Measurements from ENCODE around the gene THAP4. TPM values are rescaled to one million over a fixed set of nuclear protein-coding genes. Genes with fewer than 3 reads are reported as not detected.

THAP4 gene
- total and polyA plus RNA-seq, 3 experiments from 2014 or later: 42.3 to 51.9 (median 51.4) TPM

DNA sequence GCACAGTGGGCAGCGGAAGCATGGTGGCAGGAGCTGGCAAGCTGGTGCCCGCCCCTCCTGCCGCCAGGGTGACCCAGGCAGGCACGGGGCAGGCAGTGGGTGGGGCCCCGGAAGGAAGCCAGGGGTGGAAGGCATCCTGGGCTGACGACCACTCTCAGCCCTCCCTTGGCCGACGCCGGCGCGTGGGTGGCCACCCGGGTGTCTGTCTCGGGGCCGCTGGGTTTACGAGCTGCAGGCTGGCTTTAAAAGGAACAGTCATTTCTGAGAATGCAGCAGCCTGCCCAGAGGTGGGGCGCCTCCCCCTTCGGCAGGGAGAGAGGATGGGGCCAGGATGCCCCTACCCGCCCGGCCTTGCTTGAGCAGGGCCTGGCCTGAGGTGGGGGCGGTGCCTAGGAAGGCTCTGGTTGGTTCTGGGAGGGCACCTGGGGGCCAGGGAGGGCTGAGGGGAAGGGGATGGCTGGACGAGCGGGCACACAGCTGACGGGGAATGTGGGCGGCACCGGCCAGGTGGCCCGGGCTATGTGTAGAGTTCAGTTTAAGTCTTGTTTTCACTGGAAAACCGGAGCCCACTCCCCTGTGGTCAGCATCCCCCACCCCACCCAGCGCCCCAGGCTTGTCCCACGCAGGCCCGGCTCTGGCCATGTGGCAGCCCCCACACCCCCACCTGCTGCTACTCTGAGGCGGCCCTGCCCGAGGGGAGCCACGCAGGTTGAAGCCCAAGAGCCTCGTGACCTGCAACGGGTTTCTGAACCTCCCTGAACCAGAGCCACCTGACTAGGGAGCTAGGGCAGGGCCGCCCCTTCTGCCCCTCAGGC lies 72.2 kb downstream of the THAP4 start:
- Histone ChIP-seq H3K27me3 (ENCODE audit: insufficient read depth, low read length, poor library complexity, severe bottlenecking) (peaks cover 3% of the 10 kb centered on the region), H3K4me3 (ENCODE audit: low read length) (no peak overlapping the region), H3K27ac (ENCODE audit: low read depth, low read length) (no peak overlapping the region), H3K4me1 (ENCODE audit: insufficient read depth, low read length) (no peaks in the 10 kb centered on the region), H3K9me3 (ENCODE audit: low read length) (no peaks in the 10 kb centered on the region), H3K36me3 (ENCODE audit: insufficient read depth, low read length) (no peaks in the 10 kb centered on the region)
- H3K27me3 Mint-ChIP-seq: peaks cover 9 to 15% of the 10 kb centered on the region in 2 donors
- DNase-seq: peak in 1 of 5 donors; percentile 41
- POLR2A ChIA-PET: no interaction called here
- H3K36me3 Mint-ChIP-seq: no peaks in the 10 kb centered on the region
- CTCF ChIA-PET: no interaction called here
- no peak overlapping the region for H3K4me3 Mint-ChIP-seq
- H3K4me1 Mint-ChIP-seq: peaks cover 1 to 7% (median 3%) of the 10 kb centered on the region in 3 donors
- H3K27ac Mint-ChIP-seq: no peak overlapping the region
- no peaks in the 10 kb centered on the region for H3K9me3 Mint-ChIP-seq

- CTCF ChIA-PET: no interaction called here
- Histone ChIP-seq H3K27ac (ENCODE audit: low read depth, low read length) (no peak overlapping the region), H3K4me1 (ENCODE audit: insufficient read depth, low read length) (no peaks in the 10 kb centered on the region), H3K9me3 (ENCODE audit: low read length) (no peaks in the 10 kb centered on the region), H3K4me3 (ENCODE audit: low read length) (no peak overlapping the region), H3K27me3 (ENCODE audit: insufficient read depth, low read length, poor library complexity, severe bottlenecking) (peaks cover 4% of the 10 kb centered on the region), H3K36me3 (ENCODE audit: insufficient read depth, low read length) (no peaks in the 10 kb centered on the region)
- Mint-ChIP-seq H3K4me3 (no peak overlapping the region), H3K4me1 (peaks cover 2 to 9% (median 5%) of the 10 kb centered on the region in 3 donors), H3K36me3 (no peaks in the 10 kb centered on the region), H3K27me3 (peaks cover 10 to 17% of the 10 kb centered on the region in 2 donors), H3K9me3 (no peaks in the 10 kb centered on the region), H3K27ac (no peak overlapping the region)
- peak in 1 of 5 donors; percentile 42 for DNase-seq
- POLR2A ChIA-PET: no interaction called here
These were observed 72.9 kb downstream of the THAP4 start for GRCh38 chr2:241563981-241564595.

DNA sequence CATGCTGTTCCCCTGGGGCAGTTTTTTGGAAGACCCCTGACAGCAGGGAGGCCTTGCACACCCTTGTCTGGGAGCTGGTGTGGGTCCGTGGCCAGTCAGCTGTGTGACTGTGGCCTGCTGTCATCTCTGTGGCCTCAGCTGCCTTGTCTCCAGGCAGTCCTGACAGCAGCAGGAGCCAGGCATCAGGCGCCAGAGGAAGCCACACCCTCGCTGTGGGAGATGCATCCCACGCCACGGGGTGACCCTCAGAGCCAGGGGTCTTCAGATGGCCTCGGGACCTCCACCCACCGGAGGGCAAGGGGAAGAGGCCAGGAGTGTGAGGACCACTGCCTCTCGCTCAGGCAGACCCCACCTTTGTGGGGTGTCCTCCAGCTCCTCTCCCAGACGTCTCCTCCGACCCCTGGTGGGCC lies 73.4 kb downstream of the THAP4 start:
- POLR2A ChIA-PET: no interaction called here
- H3K4me1 ChIP-seq (ENCODE audit: insufficient read depth, low read length): no peaks in the 10 kb centered on the region
- no peaks in the 10 kb centered on the region for H3K9me3 ChIP-seq (ENCODE audit: low read length)
- Mint-ChIP-seq H3K9me3 (no peaks in the 10 kb centered on the region), H3K27me3 (peaks cover 10 to 17% of the 10 kb centered on the region in 2 donors), H3K27ac (no peak overlapping the region), H3K4me3 (no peak overlapping the region), H3K4me1 (peaks cover 2 to 9% (median 5%) of the 10 kb centered on the region in 3 donors), H3K36me3 (no peaks in the 10 kb centered on the region)
- no peaks in the 10 kb centered on the region for H3K36me3 ChIP-seq (ENCODE audit: insufficient read depth, low read length)
- no peak overlapping the region for H3K4me3 ChIP-seq (ENCODE audit: low read length)
- DNase-seq: peak in 1 of 5 donors; percentile 14
- H3K27me3 ChIP-seq (ENCODE audit: insufficient read depth, low read length, poor library complexity, severe bottlenecking): peaks cover 4% of the 10 kb centered on the region
- CTCF ChIA-PET: no interaction called here
- H3K27ac ChIP-seq (ENCODE audit: low read depth, low read length): no peak overlapping the region

- Histone ChIP-seq H3K4me1 (ENCODE audit: insufficient read depth, low read length) (no peaks in the 10 kb centered on the region), H3K36me3 (ENCODE audit: insufficient read depth, low read length) (no peaks in the 10 kb centered on the region), H3K9me3 (ENCODE audit: low read length) (no peaks in the 10 kb centered on the region), H3K27ac (ENCODE audit: low read depth, low read length) (no peak overlapping the region), H3K4me3 (ENCODE audit: low read length) (no peak overlapping the region), H3K27me3 (ENCODE audit: insufficient read depth, low read length, poor library complexity, severe bottlenecking) (peaks cover 4% of the 10 kb centered on the region)
- H3K9me3 Mint-ChIP-seq: peaks cover 0 to 3% (median 2%) of the 10 kb centered on the region in 5 donors
- H3K27me3 Mint-ChIP-seq: peaks cover 15 to 22% of the 10 kb centered on the region in 2 donors
- CTCF ChIA-PET: no interaction called here
- no peak overlapping the region for H3K27ac Mint-ChIP-seq
- H3K4me3 Mint-ChIP-seq: no peak overlapping the region
- H3K36me3 Mint-ChIP-seq: peaks cover 0 to 1% (median 0%) of the 10 kb centered on the region in 3 donors
- peak in 1 of 5 donors; percentile 32 for DNase-seq
- peaks cover 6 to 13% (median 9%) of the 10 kb centered on the region in 3 donors for H3K4me1 Mint-ChIP-seq
- POLR2A ChIA-PET: no interaction called here
These were observed 73.9 kb downstream of the THAP4 start for GRCh38 chr2:241563031-241563507.

- H3K4me1 Mint-ChIP-seq: peaks cover 8 to 14% (median 9%) of the 10 kb centered on the region in 3 donors
- POLR2A ChIA-PET: no interaction called here
- H3K9me3 ChIP-seq (ENCODE audit: low read length): no peaks in the 10 kb centered on the region
These were observed 74.6 kb downstream of the THAP4 start for GRCh38 chr2:241562269-241562891.

GRCh38 chr2:241561832-241562231 lies 75.1 kb downstream of the THAP4 start:
- Mint-ChIP-seq H3K4me1 (peaks cover 8 to 14% (median 9%) of the 10 kb centered on the region in 3 donors), H3K27me3 (peaks cover 27 to 29% of the 10 kb centered on the region in 2 donors), H3K36me3 (peaks cover 0 to 8% (median 0%) of the 10 kb centered on the region in 3 donors), H3K4me3 (no peak overlapping the region), H3K27ac (no peak overlapping the region), H3K9me3 (peaks cover 6 to 13% (median 10%) of the 10 kb centered on the region in 5 donors)
- Histone ChIP-seq H3K9me3 (ENCODE audit: low read length) (no peaks in the 10 kb centered on the region), H3K27me3 (ENCODE audit: insufficient read depth, low read length, poor library complexity, severe bottlenecking) (peaks cover 4% of the 10 kb centered on the region), H3K4me3 (ENCODE audit: low read length) (no peak overlapping the region), H3K4me1 (ENCODE audit: insufficient read depth, low read length) (no peaks in the 10 kb centered on the region), H3K27ac (ENCODE audit: low read depth, low read length) (no peak overlapping the region), H3K36me3 (ENCODE audit: insufficient read depth, low read length) (no peaks in the 10 kb centered on the region)
- ChIA-PET POLR2A (no interaction called here), CTCF (no interaction called here)
- peak in 1 of 5 donors; percentile 34 for DNase-seq

More at GRCh38 chr2:241562269-241562891, 74.6 kb downstream of the THAP4 start:
- Mint-ChIP-seq H3K4me3 (no peak overlapping the region), H3K27me3 (peaks cover 22 to 28% of the 10 kb centered on the region in 2 donors), H3K36me3 (peaks cover 0 to 7% (median 0%) of the 10 kb centered on the region in 3 donors), H3K9me3 (peaks cover 3 to 9% (median 7%) of the 10 kb centered on the region in 5 donors), H3K27ac (no peak overlapping the region)
- CTCF ChIA-PET: no interaction called here
- Histone ChIP-seq H3K4me1 (ENCODE audit: insufficient read depth, low read length) (no peaks in the 10 kb centered on the region), H3K36me3 (ENCODE audit: insufficient read depth, low read length) (no peaks in the 10 kb centered on the region), H3K4me3 (ENCODE audit: low read length) (no peak overlapping the region), H3K27me3 (ENCODE audit: insufficient read depth, low read length, poor library complexity, severe bottlenecking) (peaks cover 4% of the 10 kb centered on the region), H3K27ac (ENCODE audit: low read depth, low read length) (no peak overlapping the region)
- peak in 1 of 5 donors; percentile 16 for DNase-seq

DNA sequence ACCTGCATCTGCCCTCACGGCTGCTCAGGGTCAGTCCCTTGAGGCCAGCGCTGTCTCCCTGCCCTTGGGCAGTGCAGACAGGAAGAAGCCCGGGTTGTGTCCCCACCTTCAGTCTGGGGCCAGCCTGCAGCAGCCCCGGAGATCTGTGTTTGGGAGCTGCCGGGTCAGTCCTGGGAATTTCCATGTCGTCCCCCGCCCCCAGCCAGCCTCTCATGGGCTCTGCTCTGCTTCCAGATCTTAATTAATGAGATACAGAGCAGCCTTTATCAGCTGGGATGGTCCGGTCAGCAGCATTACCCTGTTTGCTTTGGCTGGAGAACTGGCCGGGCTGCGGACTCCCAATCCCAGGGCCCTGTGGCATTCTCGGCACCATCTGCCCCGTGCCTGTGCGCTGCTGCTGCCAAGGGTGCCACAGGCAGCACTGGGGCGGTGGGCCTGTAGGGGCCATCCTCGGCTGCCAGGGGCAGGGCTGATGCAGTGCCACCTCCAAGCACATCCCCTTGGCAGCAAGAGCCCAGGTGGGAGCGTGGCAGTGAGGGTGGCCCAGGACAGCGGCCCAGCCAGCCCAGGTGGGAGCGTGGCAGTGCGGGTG lies 76.0 kb downstream of the THAP4 start:
- H3K4me3 ChIP-seq (ENCODE audit: low read length): no peak overlapping the region
- H3K9me3 ChIP-seq (ENCODE audit: low read length): no peaks in the 10 kb centered on the region
- no peak overlapping the region for H3K27ac Mint-ChIP-seq
- H3K4me3 Mint-ChIP-seq: no peak overlapping the region
- peaks cover 31 to 35% of the 10 kb centered on the region in 2 donors for H3K27me3 Mint-ChIP-seq
- CTCF ChIA-PET: no interaction called here
- H3K27ac ChIP-seq (ENCODE audit: low read depth, low read length): no peak overlapping the region
- peaks cover 8 to 14% (median 9%) of the 10 kb centered on the region in 3 donors for H3K4me1 Mint-ChIP-seq
- H3K9me3 Mint-ChIP-seq: peaks cover 9 to 20% (median 13%) of the 10 kb centered on the region in 5 donors
- DNase-seq: no peak
- no peaks in the 10 kb centered on the region for H3K4me1 ChIP-seq (ENCODE audit: insufficient read depth, low read length)
- H3K36me3 Mint-ChIP-seq: peaks cover 0 to 12% (median 0%) of the 10 kb centered on the region in 3 donors
- H3K36me3 ChIP-seq (ENCODE audit: insufficient read depth, low read length): no peaks in the 10 kb centered on the region
- POLR2A ChIA-PET: no interaction called here
- peaks cover 4% of the 10 kb centered on the region for H3K27me3 ChIP-seq (ENCODE audit: insufficient read depth, low read length, poor library complexity, severe bottlenecking)

Measured in CD8-positive, alpha-beta memory T cell (primary cell).